Keratinocyte (primary cell): ENCODE data around the gene VPS26C.

Source experiments
- EZH2 ChIP-seq: IDR thresholded peaks from one replicate; pipeline ENCODE4 v1.6.1; 2012; ENCODE audit warnings: inconsistent platforms, mild to moderate bottlenecking, low read length, moderate library complexity
- TF ChIP-seq, protein P1 (sequence below), 3 experiments: IDR thresholded peaks in 1 of 3; conservative IDR thresholded peaks in 1 of 3; optimal IDR thresholded peaks in 1 of 3; 2 replicates in 2 of 3; 3 replicates in 1 of 3; pipeline versions ENCODE3 to v1.5.1; 2011; ENCODE audit warnings: low read length in 3 of 3, mild to moderate bottlenecking in 3 of 3, moderate library complexity in 2 of 3, control low read depth in 1 of 3, inconsistent platforms in 1 of 3; ENCODE audit not compliant: insufficient read depth in 2 of 3; ENCODE audit errors: extremely low read depth in 1 of 3

DNA sequence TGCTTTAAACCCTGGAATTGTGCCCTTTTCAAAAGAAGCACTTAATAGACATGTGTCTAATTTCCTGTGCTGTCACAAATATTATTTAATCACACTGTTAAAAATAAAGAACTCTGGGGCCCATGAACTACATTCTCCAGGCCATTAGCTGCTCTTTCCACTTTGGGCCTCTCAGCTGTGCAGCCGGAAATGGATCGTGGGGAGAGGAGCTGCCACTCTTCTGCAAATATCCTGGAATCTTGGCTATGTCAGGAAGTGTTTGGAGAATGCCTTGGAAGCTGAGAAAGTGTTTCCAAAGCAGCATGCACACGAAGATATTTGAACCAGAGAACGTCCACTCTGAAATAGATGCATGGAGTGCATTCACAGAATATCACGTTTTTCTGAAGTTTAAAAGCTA is 27.5 kb upstream of the VPS26C start:
- TF ChIP-seq, protein P1, sequence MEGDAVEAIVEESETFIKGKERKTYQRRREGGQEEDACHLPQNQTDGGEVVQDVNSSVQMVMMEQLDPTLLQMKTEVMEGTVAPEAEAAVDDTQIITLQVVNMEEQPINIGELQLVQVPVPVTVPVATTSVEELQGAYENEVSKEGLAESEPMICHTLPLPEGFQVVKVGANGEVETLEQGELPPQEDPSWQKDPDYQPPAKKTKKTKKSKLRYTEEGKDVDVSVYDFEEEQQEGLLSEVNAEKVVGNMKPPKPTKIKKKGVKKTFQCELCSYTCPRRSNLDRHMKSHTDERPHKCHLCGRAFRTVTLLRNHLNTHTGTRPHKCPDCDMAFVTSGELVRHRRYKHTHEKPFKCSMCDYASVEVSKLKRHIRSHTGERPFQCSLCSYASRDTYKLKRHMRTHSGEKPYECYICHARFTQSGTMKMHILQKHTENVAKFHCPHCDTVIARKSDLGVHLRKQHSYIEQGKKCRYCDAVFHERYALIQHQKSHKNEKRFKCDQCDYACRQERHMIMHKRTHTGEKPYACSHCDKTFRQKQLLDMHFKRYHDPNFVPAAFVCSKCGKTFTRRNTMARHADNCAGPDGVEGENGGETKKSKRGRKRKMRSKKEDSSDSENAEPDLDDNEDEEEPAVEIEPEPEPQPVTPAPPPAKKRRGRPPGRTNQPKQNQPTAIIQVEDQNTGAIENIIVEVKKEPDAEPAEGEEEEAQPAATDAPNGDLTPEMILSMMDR (optimal IDR thresholded peaks at IDR 0.05 in 1 of 3, IDR thresholded peaks at IDR 0.05 in 1 of 3, conservative IDR thresholded peaks at IDR 0.05 in 1 of 3; ENCODE audit: extremely low read depth in 1 of 3, insufficient read depth in 2 of 3, low read length in 3 of 3) = no peak
- TF ChIP-seq EZH2 = no peak
